Activated CD8-positive, alpha-beta T cell treated with anti-CD3 and anti-CD28 coated beads, Interleukin-2, amount 10 ng/mL, durations not matched to agents 7 days and 5 days (primary cell): ENCODE data around the gene TRMT2A. TPM values are rescaled to one million over a fixed set of nuclear protein-coding genes. Genes with fewer than 3 reads are reported as not detected.

Experiments
- ATAC-seq: fragments of 150-1000 bp; cut with Tn5 transposase; one replicate; pipeline ENCODE4 v1.10.0; 2021; ENCODE audit warnings: moderate library complexity
- CTCF ChIA-PET: fragments of 350-600 bp; sonication (Branson Sonifier 250); formaldehyde crosslinking; loops from one replicate; lab custom pipeline; 2021; ENCODE audit warnings: antibody characterized with exemption; lab: Charles Lee
- POLR2A ChIA-PET: fragments of 350-600 bp; sonication (Branson Sonifier 250); formaldehyde crosslinking; loops from one replicate; lab custom pipeline; 2021; ENCODE audit warnings: antibody characterized with exemption; lab: Charles Lee
- DNase-seq: peaks from one replicate; pipeline ENCODE4 v3.0.0-alpha.2; 2020
- H3K27ac Mint-ChIP-seq: one replicate; pipeline ENCODE4 v1.8.0; 2021; ENCODE audit warnings: mild to moderate bottlenecking, mixed read lengths
- H3K27me3 Mint-ChIP-seq: one replicate; pipeline ENCODE4 v1.8.0; 2021; ENCODE audit warnings: low read depth, mixed read lengths
- H3K36me3 Mint-ChIP-seq: one replicate; pipeline ENCODE4 v1.8.0; 2021; ENCODE audit warnings: low read depth, mixed read lengths
- H3K4me1 Mint-ChIP-seq: one replicate; pipeline ENCODE4 v1.8.0; 2021; ENCODE audit warnings: low read depth, mixed read lengths
- H3K4me3 Mint-ChIP-seq: one replicate; pipeline ENCODE4 v1.8.0; 2021; ENCODE audit warnings: mild to moderate bottlenecking, mixed read lengths
- H3K9me3 Mint-ChIP-seq: one replicate; pipeline ENCODE4 v1.8.0; 2022; ENCODE audit warnings: mixed read lengths; ENCODE audit not compliant: insufficient read depth
- total RNA-seq, 2 experiments: library from RNA; stranded (reverse); gene quantifications; one replicate each; pipeline ENCODE4 v1.2.3, GENCODE V29; 2021

The TRMT2A gene
- total RNA-seq, 2 experiments from 2014 or later, result 92.1 to 102 TPM

GRCh38 chr22:20156611-20157429 lies 39.8 kb upstream of the TRMT2A start:
- no peaks in the 10 kb centered on the region for H3K27me3 Mint-ChIP-seq
- H3K36me3 Mint-ChIP-seq, result no peaks in the 10 kb centered on the region
- DNase-seq, result peak; percentile 92
- peak; percentile 79 for ATAC-seq
- ChIA-PET CTCF (interaction anchor here (1.0 to 2.2 kb wide), 13 partner anchors 24 to 237 kb away, joined by 3 to 25 read pairs (median 4); partner anchors contain the start of gene ZNF74), POLR2A (no interaction called here)
- H3K27ac Mint-ChIP-seq, result no peak overlapping the region
- peaks cover 7% of the 10 kb centered on the region for H3K4me1 Mint-ChIP-seq
- no peak overlapping the region for H3K4me3 Mint-ChIP-seq
- H3K9me3 Mint-ChIP-seq, result no peaks in the 10 kb centered on the region

GRCh38 chr22:20156042-20156389 lies 39.0 kb upstream of the TRMT2A start:
- no peaks in the 10 kb centered on the region for H3K36me3 Mint-ChIP-seq
- no peaks in the 10 kb centered on the region for H3K9me3 Mint-ChIP-seq
- no peak overlapping the region for H3K27ac Mint-ChIP-seq
- no peak overlapping the region for H3K4me3 Mint-ChIP-seq
- ChIA-PET CTCF (interaction anchor here (2.1 kb wide), 1 partner anchor 82 kb away, joined by 25 read pairs; no protein-coding TSS in a partner anchor), POLR2A (no interaction called here)
- ATAC-seq (no peak), DNase-seq (no peak)
- no peaks in the 10 kb centered on the region for H3K27me3 Mint-ChIP-seq
- peaks cover 7% of the 10 kb centered on the region for H3K4me1 Mint-ChIP-seq

DNA sequence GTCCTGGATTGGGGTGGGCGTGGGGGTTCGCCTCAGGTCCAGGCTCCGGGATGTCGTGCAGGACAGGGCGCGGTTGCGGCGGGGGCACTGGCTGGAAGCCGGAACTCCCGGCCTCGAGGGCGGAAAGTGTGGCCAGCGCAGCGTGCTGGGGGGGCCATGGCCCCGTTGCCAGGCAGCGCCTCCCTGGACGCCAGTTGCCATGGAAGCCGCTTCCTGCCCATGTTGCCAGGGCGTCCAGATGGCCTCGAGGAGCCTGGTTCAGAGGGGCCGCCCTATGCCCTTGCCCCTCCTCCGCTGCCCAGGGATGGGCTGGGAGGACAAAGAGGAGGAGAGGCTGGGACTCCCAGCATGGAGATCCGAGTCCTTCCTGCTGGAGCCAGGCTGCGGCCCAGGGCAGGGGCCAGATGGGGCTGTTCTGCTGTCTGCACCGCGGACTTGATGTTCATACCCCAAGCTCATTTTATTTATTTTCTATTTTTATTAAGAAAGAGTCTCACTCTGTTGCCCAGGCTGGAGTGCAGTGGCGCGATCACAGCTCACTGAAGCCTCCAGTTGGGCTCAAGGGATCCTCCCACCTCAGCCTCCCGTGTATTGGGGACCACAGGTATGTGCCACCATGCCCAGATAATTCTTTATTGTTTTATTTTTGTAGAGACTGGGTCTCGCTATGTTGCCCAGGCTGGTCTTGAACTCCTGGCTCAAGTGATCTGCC lies 38.5 kb upstream of the TRMT2A start:
- H3K27me3 Mint-ChIP-seq, result no peaks in the 10 kb centered on the region
- no peaks in the 10 kb centered on the region for H3K9me3 Mint-ChIP-seq
- ChIA-PET POLR2A (no interaction called here), CTCF (no interaction called here)
- H3K36me3 Mint-ChIP-seq, result no peaks in the 10 kb centered on the region
- ATAC-seq (peak; percentile 39), DNase-seq (peak; percentile 65)
- H3K27ac Mint-ChIP-seq, result no peak overlapping the region
- H3K4me3 Mint-ChIP-seq, result no peak overlapping the region
- peaks cover 7% of the 10 kb centered on the region for H3K4me1 Mint-ChIP-seq

DNA sequence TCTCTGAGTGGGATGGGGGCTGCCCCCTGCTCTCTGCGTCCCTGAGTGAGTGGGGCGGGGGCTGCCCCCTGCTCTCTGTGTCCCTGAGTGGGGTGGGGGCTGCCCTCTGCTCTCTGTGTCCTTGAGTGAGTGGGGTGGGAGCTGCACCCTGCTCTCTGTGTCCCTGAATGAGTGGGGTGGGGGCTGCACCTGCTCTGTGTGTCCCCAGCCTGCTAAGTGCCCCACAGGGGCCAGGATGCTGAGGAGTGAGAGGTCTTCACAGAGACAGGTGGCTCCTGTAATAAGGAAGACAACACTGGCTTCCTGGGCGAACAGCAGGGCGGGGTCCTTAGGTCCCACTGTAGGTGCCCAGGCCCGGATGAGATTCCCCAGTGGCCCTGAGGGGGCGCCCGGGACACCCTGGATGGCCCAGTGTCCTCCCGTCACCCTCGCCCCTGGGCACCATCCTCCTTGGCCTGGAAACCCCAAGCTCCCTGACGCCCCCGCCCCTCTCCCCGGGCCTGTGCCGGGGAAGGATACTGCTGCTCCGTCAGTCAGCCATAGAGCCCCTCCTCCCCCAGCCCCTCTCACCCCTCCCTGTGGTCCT lies 37.7 kb upstream of the TRMT2A start:
- Mint-ChIP-seq H3K4me1 (peaks cover 7% of the 10 kb centered on the region), H3K4me3 (no peak overlapping the region), H3K27ac (no peak overlapping the region), H3K27me3 (no peaks in the 10 kb centered on the region), H3K9me3 (no peaks in the 10 kb centered on the region), H3K36me3 (no peaks in the 10 kb centered on the region)
- DNase-seq, result no peak
- POLR2A ChIA-PET, result no interaction called here
- CTCF ChIA-PET, result interaction anchor here (1.2 kb wide), 1 partner anchor 69 kb away, joined by 3 read pairs; no protein-coding TSS in a partner anchor
- ATAC-seq, result peak; percentile 24

DNA sequence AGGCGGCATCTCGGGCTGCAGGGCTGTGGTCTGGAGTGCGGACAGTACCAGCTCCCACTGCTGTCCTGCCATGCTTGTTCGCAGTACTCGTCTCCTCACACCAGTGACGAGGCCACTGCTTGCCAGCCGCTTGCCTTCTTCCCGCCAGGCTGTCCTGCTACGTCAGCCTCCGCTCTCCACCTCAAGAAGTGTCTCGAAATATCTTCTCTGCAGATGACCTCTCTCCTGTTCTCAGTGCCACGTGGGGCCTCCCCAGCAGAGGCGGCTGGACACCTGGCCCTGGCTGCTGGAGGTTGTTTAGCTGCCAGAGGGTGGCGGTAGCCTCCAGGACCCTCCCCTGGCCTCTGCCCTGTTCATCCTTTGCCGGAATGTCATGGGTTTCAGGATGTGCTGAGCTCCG lies 36.9 kb upstream of the TRMT2A start:
- H3K4me1 Mint-ChIP-seq, result peaks cover 7% of the 10 kb centered on the region
- H3K9me3 Mint-ChIP-seq, result no peaks in the 10 kb centered on the region
- no peaks in the 10 kb centered on the region for H3K36me3 Mint-ChIP-seq
- DNase-seq (no peak), ATAC-seq (no peak)
- H3K27ac Mint-ChIP-seq, result no peak overlapping the region
- POLR2A ChIA-PET, result interaction anchor here (0.5 kb wide), 1 partner anchor 100 kb away, joined by 4 read pairs; no protein-coding TSS in a partner anchor
- H3K4me3 Mint-ChIP-seq, result no peak overlapping the region
- H3K27me3 Mint-ChIP-seq, result no peaks in the 10 kb centered on the region
- CTCF ChIA-PET, result interaction anchor here (1.2 kb wide), 1 partner anchor 68 kb away, joined by 3 read pairs; no protein-coding TSS in a partner anchor

- no peak for ATAC-seq
- no peaks in the 10 kb centered on the region for H3K9me3 Mint-ChIP-seq
- peaks cover 9% of the 10 kb centered on the region for H3K4me1 Mint-ChIP-seq
- no peak overlapping the region for H3K4me3 Mint-ChIP-seq
- H3K27ac Mint-ChIP-seq, result no peak overlapping the region
- no peak for DNase-seq
- POLR2A ChIA-PET, result no interaction called here
- no peaks in the 10 kb centered on the region for H3K27me3 Mint-ChIP-seq
- CTCF ChIA-PET, result no interaction called here
- H3K36me3 Mint-ChIP-seq, result no peaks in the 10 kb centered on the region
Observed at GRCh38 chr22:20152464-20152890, 35.5 kb upstream of the TRMT2A start.

DNA sequence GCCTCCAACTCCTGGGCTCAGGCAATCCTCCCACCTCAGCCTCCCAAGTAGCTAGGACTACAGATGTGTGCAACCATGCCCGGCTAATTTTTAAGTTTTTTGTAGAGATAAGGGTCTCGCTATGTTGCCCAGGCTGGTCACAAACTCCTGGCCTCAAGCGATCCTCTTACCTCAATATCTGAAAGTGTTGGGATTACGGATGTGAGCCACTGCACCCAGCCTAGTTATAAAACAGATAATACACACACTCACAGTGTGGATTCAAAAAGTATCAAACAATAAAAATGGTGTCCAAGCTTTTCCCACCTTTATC lies 34.2 kb upstream of the TRMT2A start:
- no peak overlapping the region for H3K4me3 Mint-ChIP-seq
- DNase-seq (no peak), ATAC-seq (no peak)
- ChIA-PET CTCF (no interaction called here), POLR2A (no interaction called here)
- peaks cover 13% of the 10 kb centered on the region for H3K4me1 Mint-ChIP-seq
- no peaks in the 10 kb centered on the region for H3K27me3 Mint-ChIP-seq
- H3K27ac Mint-ChIP-seq, result no peak overlapping the region
- no peaks in the 10 kb centered on the region for H3K9me3 Mint-ChIP-seq
- no peaks in the 10 kb centered on the region for H3K36me3 Mint-ChIP-seq

DNA sequence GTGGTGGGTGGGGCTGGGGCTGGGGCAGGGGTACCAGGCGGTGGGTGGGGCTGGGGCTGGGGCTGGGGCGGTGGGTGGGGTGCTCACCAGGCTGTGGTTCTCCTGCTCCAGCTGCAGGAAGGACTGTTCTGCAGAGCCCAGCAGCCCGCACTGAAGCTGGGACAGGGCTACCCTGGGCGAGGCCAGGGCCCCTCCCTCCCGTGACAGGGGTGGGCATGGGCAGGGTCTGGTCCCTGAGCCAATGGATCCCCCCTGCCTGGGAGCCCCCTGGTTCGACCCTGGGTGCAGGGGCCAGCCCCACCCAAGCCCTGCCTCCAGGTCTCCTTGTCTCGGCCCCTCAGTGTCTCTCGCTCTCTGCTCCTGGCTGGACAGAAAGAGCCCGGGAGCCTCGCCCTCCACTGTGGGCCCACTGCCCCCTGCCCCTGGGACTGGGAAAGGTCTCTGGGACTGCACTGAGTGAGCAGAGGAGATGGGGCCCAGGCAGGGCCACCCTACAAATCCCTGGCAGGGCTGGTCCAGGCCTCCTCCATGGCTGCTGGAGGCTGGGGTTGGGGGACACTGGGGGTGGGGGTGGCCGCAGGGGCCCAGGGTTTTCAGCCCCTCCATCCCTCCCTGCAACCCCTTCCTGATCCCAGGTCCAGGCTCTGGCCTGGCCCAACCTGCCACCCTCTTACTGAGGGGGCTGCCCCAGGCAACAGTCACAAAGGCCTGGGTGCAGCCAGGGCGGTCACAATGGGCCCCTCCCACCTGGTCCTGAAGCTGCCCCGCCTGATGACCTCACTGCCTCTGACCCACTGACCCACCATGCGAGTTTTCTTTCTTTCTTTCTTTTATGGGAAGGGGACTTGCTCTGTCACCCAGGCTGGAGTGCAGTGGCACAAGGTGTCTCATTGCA lies 33.6 kb upstream of the TRMT2A start, which contains the start of gene CCDC188:
Gene CCDC188, minus strand, starts transcription at position 675 of the 895 bp plus-strand sequence. Its CDS starts 69 bp downstream, at position 606.
- H3K36me3 Mint-ChIP-seq, result no peaks in the 10 kb centered on the region
- POLR2A ChIA-PET, result no interaction called here

DNA sequence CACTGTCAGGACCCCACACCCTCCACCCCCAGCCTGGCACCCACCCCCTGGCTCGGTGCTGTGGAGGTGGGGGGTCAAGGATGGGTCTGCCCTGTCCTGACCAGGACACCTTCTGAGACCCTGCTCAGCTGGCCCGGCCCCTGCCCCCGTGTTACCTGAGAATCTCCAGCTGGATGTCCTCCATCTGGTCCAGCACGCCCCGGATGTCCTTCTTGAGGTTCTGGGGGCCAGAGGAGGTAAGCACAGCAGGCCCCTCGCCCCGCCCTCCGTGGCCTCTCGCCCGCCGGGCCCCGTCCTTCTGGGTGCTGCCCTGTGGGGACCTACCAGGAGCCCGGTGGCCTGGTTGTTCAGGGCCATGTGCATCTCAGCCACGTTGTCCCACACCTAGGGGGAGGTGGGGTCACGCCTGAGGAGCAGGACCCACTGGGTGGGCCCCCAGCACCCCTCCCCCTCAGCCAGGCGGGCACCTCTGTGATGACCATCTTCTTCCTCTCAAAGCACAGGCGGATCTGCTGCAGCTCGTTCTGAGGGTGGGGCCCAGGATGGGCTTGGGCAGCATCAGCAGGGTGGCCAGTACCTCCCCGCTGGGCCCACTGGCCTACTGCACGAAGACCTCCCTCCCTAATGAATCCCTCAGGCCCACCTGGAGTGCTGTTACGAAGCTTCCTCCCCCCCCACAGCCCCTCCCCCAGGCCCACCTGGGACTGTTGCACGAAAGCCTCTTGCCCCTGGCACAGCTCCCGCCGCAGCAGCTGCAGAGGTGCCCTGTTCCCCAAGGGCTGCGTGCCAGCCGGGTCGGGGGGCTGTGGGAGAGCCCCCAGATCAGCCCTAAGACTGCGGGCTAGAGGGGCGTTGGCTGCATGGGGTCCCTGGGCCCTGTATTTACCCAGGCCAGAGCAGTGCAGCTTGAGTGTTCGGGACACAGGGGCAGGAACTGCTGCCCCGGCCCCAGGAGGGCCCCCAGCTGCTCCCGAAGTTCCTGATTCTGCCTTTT lies 32.5 kb upstream of the TRMT2A start:
- DNase-seq (no peak), ATAC-seq (no peak)
- Mint-ChIP-seq H3K9me3 (no peaks in the 10 kb centered on the region), H3K36me3 (no peaks in the 10 kb centered on the region), H3K4me3 (no peak overlapping the region), H3K4me1 (peaks cover 6% of the 10 kb centered on the region), H3K27me3 (no peaks in the 10 kb centered on the region), H3K27ac (no peak overlapping the region)
- POLR2A ChIA-PET, result no interaction called here
- CTCF ChIA-PET, result no interaction called here

More for the DNA sequence above, 33.6 kb upstream of the TRMT2A start, which contains the start of gene CCDC188:
- H3K4me1 Mint-ChIP-seq, result peaks cover 13% of the 10 kb centered on the region
- H3K9me3 Mint-ChIP-seq, result no peaks in the 10 kb centered on the region
- no peak for ATAC-seq
- no peak for DNase-seq
- no peak within 1 kb of the TSS for H3K27ac Mint-ChIP-seq
- no peak within 1 kb of the TSS for H3K4me3 Mint-ChIP-seq
- CTCF ChIA-PET, result no interaction called here
- H3K27me3 Mint-ChIP-seq, result no peaks in the 10 kb centered on the region

DNA sequence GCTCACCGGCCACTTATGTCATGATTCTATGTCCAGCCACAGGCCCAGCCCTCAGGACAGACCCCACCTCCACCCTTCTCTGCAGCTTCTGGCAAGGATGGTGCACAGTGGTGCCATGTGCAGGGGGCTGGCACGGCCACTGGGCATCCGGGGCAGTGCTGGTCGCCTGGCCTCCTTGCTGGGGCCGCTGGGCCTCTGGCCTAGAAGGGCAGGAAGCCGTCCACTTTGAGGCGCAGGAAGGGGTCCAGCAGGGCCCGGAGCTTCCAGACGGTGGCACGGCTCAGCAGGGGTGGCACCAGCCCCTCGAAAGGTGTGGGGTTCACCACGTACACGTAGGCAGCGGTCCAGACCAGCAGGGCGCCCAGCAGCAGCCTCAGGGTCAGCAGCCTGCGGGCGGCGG lies 31.4 kb upstream of the TRMT2A start:
- ChIA-PET CTCF (no interaction called here), POLR2A (no interaction called here)
- H3K27me3 Mint-ChIP-seq, result no peaks in the 10 kb centered on the region
- no peaks in the 10 kb centered on the region for H3K9me3 Mint-ChIP-seq
- ATAC-seq (no peak), DNase-seq (no peak)
- peaks cover 5% of the 10 kb centered on the region for H3K4me1 Mint-ChIP-seq
- H3K4me3 Mint-ChIP-seq, result no peak overlapping the region
- H3K27ac Mint-ChIP-seq, result no peak overlapping the region
- no peaks in the 10 kb centered on the region for H3K36me3 Mint-ChIP-seq
